Neural cell (in vitro differentiated cells): ENCODE results near the gene ASH1L.

ENCODE experiments used
- EP300 ChIP-seq: fragments of 450-650 bp; conservative IDR thresholded peaks from 2 replicates; pipeline ENCODE4 v1.6.1; 2014; ENCODE audit warnings: antibody characterized with exemption, mild to moderate bottlenecking, moderate library complexity; ENCODE audit not compliant: poor library complexity, severe bottlenecking
- EZH2 ChIP-seq: fragments of 200-600, 300-800 bp; shearing (Covaris generic), sonication (generic); IDR thresholded peaks from 2 replicates; pipeline ENCODE4 v1.6.1; 2014; ENCODE audit warnings: antibody characterized with exemption, low read length, borderline replicate concordance, mild to moderate bottlenecking; ENCODE audit not compliant: insufficient read depth, poor library complexity, severe bottlenecking
- MXI1 ChIP-seq: fragments of 450-650 bp; conservative IDR thresholded peaks from 2 replicates; pipeline ENCODE4 v1.6.1; 2014; ENCODE audit warnings: antibody characterized with exemption, mild to moderate bottlenecking; ENCODE audit not compliant: poor library complexity, severe bottlenecking
- POLR2AphosphoS5 ChIP-seq: IDR thresholded peaks from 2 replicates; pipeline ENCODE4 v1.6.1; 2012
- RAD21 ChIP-seq: fragments of 450-650 bp; conservative IDR thresholded peaks from 2 replicates; pipeline ENCODE4 v1.6.1; 2014; ENCODE audit warnings: antibody characterized with exemption, mild to moderate bottlenecking, moderate library complexity
- TAF1 ChIP-seq: IDR thresholded peaks from 2 replicates; pipeline ENCODE4 v1.6.1; 2012; ENCODE audit warnings: low read depth
- TF ChIP-seq, protein P1 (sequence below): fragments of 450-650 bp; IDR thresholded peaks from 2 replicates; pipeline ENCODE4 v1.5.1; 2014; ENCODE audit warnings: antibody characterized with exemption, mild to moderate bottlenecking, moderate library complexity; ENCODE audit not compliant: poor library complexity, severe bottlenecking
- TF ChIP-seq, protein P2 (sequence below): IDR thresholded peaks from 2 replicates; pipeline ENCODE4 v1.6.1; 2012; ENCODE audit warnings: borderline replicate concordance

GRCh38 chr1:155379180-155379579 is 183.4 kb downstream of the ASH1L start:
- TF ChIP-seq RAD21 = no peak
- no peak for TF ChIP-seq EP300
- TF ChIP-seq, protein P1, sequence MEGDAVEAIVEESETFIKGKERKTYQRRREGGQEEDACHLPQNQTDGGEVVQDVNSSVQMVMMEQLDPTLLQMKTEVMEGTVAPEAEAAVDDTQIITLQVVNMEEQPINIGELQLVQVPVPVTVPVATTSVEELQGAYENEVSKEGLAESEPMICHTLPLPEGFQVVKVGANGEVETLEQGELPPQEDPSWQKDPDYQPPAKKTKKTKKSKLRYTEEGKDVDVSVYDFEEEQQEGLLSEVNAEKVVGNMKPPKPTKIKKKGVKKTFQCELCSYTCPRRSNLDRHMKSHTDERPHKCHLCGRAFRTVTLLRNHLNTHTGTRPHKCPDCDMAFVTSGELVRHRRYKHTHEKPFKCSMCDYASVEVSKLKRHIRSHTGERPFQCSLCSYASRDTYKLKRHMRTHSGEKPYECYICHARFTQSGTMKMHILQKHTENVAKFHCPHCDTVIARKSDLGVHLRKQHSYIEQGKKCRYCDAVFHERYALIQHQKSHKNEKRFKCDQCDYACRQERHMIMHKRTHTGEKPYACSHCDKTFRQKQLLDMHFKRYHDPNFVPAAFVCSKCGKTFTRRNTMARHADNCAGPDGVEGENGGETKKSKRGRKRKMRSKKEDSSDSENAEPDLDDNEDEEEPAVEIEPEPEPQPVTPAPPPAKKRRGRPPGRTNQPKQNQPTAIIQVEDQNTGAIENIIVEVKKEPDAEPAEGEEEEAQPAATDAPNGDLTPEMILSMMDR = no peak
- TF ChIP-seq POLR2AphosphoS5 = no peak
- TF ChIP-seq MXI1 = no peak
- TF ChIP-seq TAF1 = no peak
- TF ChIP-seq EZH2 = no peak
- TF ChIP-seq, protein P2, sequence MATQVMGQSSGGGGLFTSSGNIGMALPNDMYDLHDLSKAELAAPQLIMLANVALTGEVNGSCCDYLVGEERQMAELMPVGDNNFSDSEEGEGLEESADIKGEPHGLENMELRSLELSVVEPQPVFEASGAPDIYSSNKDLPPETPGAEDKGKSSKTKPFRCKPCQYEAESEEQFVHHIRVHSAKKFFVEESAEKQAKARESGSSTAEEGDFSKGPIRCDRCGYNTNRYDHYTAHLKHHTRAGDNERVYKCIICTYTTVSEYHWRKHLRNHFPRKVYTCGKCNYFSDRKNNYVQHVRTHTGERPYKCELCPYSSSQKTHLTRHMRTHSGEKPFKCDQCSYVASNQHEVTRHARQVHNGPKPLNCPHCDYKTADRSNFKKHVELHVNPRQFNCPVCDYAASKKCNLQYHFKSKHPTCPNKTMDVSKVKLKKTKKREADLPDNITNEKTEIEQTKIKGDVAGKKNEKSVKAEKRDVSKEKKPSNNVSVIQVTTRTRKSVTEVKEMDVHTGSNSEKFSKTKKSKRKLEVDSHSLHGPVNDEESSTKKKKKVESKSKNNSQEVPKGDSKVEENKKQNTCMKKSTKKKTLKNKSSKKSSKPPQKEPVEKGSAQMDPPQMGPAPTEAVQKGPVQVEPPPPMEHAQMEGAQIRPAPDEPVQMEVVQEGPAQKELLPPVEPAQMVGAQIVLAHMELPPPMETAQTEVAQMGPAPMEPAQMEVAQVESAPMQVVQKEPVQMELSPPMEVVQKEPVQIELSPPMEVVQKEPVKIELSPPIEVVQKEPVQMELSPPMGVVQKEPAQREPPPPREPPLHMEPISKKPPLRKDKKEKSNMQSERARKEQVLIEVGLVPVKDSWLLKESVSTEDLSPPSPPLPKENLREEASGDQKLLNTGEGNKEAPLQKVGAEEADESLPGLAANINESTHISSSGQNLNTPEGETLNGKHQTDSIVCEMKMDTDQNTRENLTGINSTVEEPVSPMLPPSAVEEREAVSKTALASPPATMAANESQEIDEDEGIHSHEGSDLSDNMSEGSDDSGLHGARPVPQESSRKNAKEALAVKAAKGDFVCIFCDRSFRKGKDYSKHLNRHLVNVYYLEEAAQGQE = no peak
